GM11168 (cell line): ENCODE data around the gene LIPN.

ENCODE experiments used
- in situ Hi-C: fragments of 300-500 bp; cut with MboI; formaldehyde crosslinking; loops from one replicate; pipeline ENCODE4 v1.12.0; 2022; ENCODE audit warnings: low sequenced_read_pairs; ENCODE audit not compliant: unreplicated experiment

LIPN gene

DNA sequence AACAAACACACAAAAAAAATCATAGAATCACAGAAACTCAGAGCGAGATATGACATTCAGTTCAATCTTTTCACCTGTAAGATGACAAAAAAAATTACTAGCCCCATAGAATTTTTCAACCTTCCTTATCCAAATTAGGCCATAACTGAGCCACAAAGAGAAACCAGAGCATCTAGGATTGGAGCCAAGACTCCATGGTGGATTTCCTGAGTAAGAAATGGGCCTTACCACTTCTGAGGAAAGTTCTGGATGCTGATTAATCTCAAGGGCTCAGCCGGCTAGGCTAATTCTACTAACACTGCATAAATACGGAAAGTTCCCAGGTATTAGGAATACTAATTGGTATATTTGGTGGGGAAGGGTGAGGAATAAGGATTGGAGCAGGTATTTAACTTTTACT lies 59.5 kb downstream of the LIPN start:
- in situ Hi-C loops = loop anchor here (10.0 kb wide), 1 partner anchor 254 kb away; no protein-coding TSS in a partner anchor

DNA sequence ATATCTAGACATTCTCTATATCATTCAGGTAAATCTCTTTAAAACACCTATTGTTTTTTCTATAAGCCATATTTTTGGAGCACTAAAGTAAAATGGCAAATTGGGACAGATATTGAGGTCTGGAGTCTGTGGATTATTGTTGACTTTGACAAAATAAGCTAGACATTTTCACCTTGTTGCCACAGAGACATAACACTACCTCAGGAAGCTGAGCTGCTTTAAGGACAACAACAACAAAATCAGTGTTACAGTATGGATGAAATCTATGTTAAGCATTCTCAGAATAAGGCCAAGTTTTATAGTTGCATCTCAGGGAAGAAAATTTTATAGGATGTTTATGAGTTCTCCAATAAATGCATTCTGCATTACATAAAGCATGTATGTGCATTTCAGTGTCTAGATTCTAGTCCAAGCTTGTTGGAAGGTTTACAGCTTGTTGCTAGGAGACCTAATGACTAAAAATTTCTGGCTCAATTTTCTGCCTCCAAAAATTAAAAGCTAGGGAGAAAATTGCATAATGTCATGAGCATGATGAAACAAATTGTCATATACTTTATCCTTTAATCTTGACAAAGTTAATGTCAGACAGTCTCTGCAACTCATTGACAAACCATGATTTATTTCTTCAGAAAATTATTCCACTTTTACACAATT lies 61.1 kb downstream of the LIPN start:
- in situ Hi-C loops = no loop called here

- in situ Hi-C loops = loop anchor here (25.0 kb wide), 1 partner anchor 386 kb away; the partner anchor contains the start of gene CH25H
Measured at GRCh38 chr10:88826388-88826787, 66.6 kb downstream of the LIPN start.

GRCh38 chr10:88827671-88828070 lies 67.9 kb downstream of the LIPN start:
- in situ Hi-C loops = loop anchor here (25.0 kb wide), 1 partner anchor 385 kb away; the partner anchor contains the start of gene CH25H

GRCh38 chr10:88828310-88828709 lies 68.5 kb downstream of the LIPN start:
- in situ Hi-C loops = loop anchor here (25.0 kb wide), 1 partner anchor 384 kb away; the partner anchor contains the start of gene CH25H
